PC-3 (cell line): ENCODE data around the gene HAO2. TPM values are rescaled to one million over a fixed set of nuclear protein-coding genes. Genes with fewer than 3 reads are reported as not detected.

Experiments used
- ATAC-seq: fragments of 200-7000 bp; cut with Tn5 transposase; 2 replicates; pipeline ENCODE4 v1.9.1; 2020; ENCODE audit warnings: mild to moderate bottlenecking, moderate library complexity
- BruUV-seq: library from RNA; stranded (reverse); fragments of 400-500 nt; replicated peaks from 2 replicates; lab custom pipeline; 2021; lab: Mats Ljungman, UMichigan
- CTCF ChIA-PET: fragments of 300-600 bp; sonication (Branson Sonifier 250); formaldehyde crosslinking; loops from one replicate; lab custom pipeline; 2022; ENCODE audit warnings: antibody characterized with exemption; lab: Charles Lee
- POLR2A ChIA-PET: fragments of 300-600 bp; sonication (Branson Sonifier 250); formaldehyde crosslinking; loops from one replicate; lab custom pipeline; 2022; ENCODE audit warnings: antibody characterized with exemption; ENCODE audit not compliant: unreplicated experiment; lab: Charles Lee
- DNase-seq: peaks from one replicate; pipeline ENCODE4 v3.0.0-alpha.2; 2015
- H2AFZ ChIP-seq: fragments of 300-600 bp; sonication (generic); 2 replicates; pipeline ENCODE4 v1.6.0; 2016; ENCODE audit warnings: antibody characterized with exemption, low read length
- H3F3A ChIP-seq: fragments of 300-600 bp; sonication (generic); one replicate; pipeline ENCODE4 v1.6.0; 2017; ENCODE audit warnings: antibody characterized with exemption, low read length, control low read depth, mild to moderate bottlenecking; ENCODE audit not compliant: unreplicated experiment
- H3K27ac ChIP-seq: fragments of 300-600 bp; sonication (generic); 2 replicates; pipeline ENCODE4 v1.5.1; 2016; ENCODE audit warnings: mild to moderate bottlenecking, low read length
- H3K27me3 ChIP-seq: fragments of 300-600 bp; sonication (generic); 2 replicates; pipeline ENCODE4 v1.6.1; 2016; ENCODE audit warnings: low read length, mixed read lengths
- H3K36me3 ChIP-seq: fragments of 300-600 bp; sonication (generic); 2 replicates; pipeline ENCODE4 v1.6.1; 2016; ENCODE audit warnings: low read depth, mixed run types, low read length, mixed read lengths
- H3K4me1 ChIP-seq: fragments of 300-600 bp; sonication (generic); 2 replicates; pipeline ENCODE4 v1.5.1; 2016; ENCODE audit warnings: low read length; ENCODE audit not compliant: insufficient read depth
- H3K4me2 ChIP-seq: fragments of 300-600 bp; sonication (generic); 2 replicates; pipeline ENCODE4 v1.6.0; 2016; ENCODE audit warnings: low read length
- H3K4me3 ChIP-seq: fragments of 300-600 bp; sonication (generic); 2 replicates; pipeline ENCODE4 v1.5.1; 2016; ENCODE audit warnings: mild to moderate bottlenecking, low read length, mixed read lengths
- H3K79me2 ChIP-seq: fragments of 300-600 bp; sonication (generic); 2 replicates; pipeline ENCODE4 v1.6.1; 2017; ENCODE audit warnings: low read length, mixed read lengths
- H3K9ac ChIP-seq: fragments of 300-600 bp; sonication (generic); 2 replicates; pipeline ENCODE4 v1.6.0; 2016; ENCODE audit warnings: mild to moderate bottlenecking, low read length
- H3K9me2 ChIP-seq: fragments of 300-600 bp; sonication (generic); replicated peaks from 2 replicates; pipeline ENCODE4 v1.6.1; 2016; ENCODE audit warnings: mixed run types, low read length, mixed read lengths
- H3K9me3 ChIP-seq: fragments of 300-600 bp; sonication (generic); 2 replicates; pipeline ENCODE4 v1.6.1; 2016; ENCODE audit warnings: low read length, mixed read lengths
- H4K20me1 ChIP-seq: fragments of 300-600 bp; sonication (generic); 2 replicates; pipeline ENCODE4 v1.6.1; 2016; ENCODE audit warnings: low read length, mixed read lengths
- EZH2 ChIP-seq: fragments of 300-600 bp; sonication (generic); IDR thresholded peaks from one replicate; pipeline ENCODE4 v1.6.1; 2017; ENCODE audit warnings: antibody characterized with exemption, mild to moderate bottlenecking, low read length; ENCODE audit not compliant: unreplicated experiment
- EZH2phosphoT487 ChIP-seq: fragments of 300-600 bp; sonication (generic); IDR thresholded peaks from 2 replicates; pipeline ENCODE4 v1.6.1; 2018; ENCODE audit warnings: mild to moderate bottlenecking, antibody characterized with exemption, low read length, borderline replicate concordance
- intact Hi-C: fragments of 100-400 bp; cut with micrococcal nuclease; formaldehyde crosslinking; loops from 2 replicates; pipeline ENCODE4 v1.9.0; 2023
- total RNA-seq: library from RNA; depleted of rRNA; stranded (reverse); fragments of >200 nt; gene quantifications from 2 replicates; pipeline ENCODE4 v1.2.3, GENCODE V29; 2014
- TF ChIP-seq, protein P1 (sequence below): fragments of 300-600 bp; sonication (generic); conservative IDR thresholded peaks from 2 replicates; pipeline ENCODE4 v1.5.1; 2017; ENCODE audit warnings: antibody characterized with exemption, low read depth, mild to moderate bottlenecking, low read length

Gene HAO2
- total RNA-seq, 1 experiment from 2014 or later = not detected

DNA sequence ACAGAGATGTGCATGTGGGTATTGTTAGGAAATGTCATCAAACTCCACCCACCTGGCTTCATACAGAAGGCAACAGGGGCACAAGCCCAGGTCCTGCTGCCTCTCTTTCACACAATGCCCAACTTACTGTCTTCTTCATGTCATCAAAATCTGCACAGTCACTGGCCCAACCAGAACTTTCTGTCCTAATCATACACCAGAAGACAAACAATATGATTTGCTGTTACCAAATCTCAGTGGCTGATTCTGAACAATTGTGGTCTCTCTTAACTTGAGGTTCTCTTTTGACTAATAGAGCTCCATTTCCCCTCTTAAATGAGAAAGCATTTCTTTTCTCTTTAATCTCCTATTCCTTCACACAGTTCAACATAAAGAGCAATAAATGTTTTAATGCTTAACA, 54.0 kb downstream of the HAO2 start:
- no TSS peak for BruUV-seq
- H2AFZ ChIP-seq = no peak overlapping the region
- ATAC-seq (no peak), DNase-seq (no peak)
- H4K20me1 ChIP-seq = no peaks in the 10 kb centered on the region
- CTCF ChIA-PET = no interaction called here
- peaks cover 28% of the 10 kb centered on the region for H3K27me3 ChIP-seq
- intact Hi-C loops = no loop called here
- no peaks in the 10 kb centered on the region for H3K4me1 ChIP-seq
- H3K9me2 ChIP-seq = no peaks in the 10 kb centered on the region
- H3K79me2 ChIP-seq = no peaks in the 10 kb centered on the region
- no peaks in the 10 kb centered on the region for H3F3A ChIP-seq
- no peaks in the 10 kb centered on the region for H3K9me3 ChIP-seq
- no peaks in the 10 kb centered on the region for H3K36me3 ChIP-seq
- H3K4me3 ChIP-seq = no peak overlapping the region
- POLR2A ChIA-PET = no interaction called here
- no peak overlapping the region for H3K4me2 ChIP-seq
- TF ChIP-seq EZH2phosphoT487 (no peak), EZH2 (no peak)
- TF ChIP-seq, protein P1, sequence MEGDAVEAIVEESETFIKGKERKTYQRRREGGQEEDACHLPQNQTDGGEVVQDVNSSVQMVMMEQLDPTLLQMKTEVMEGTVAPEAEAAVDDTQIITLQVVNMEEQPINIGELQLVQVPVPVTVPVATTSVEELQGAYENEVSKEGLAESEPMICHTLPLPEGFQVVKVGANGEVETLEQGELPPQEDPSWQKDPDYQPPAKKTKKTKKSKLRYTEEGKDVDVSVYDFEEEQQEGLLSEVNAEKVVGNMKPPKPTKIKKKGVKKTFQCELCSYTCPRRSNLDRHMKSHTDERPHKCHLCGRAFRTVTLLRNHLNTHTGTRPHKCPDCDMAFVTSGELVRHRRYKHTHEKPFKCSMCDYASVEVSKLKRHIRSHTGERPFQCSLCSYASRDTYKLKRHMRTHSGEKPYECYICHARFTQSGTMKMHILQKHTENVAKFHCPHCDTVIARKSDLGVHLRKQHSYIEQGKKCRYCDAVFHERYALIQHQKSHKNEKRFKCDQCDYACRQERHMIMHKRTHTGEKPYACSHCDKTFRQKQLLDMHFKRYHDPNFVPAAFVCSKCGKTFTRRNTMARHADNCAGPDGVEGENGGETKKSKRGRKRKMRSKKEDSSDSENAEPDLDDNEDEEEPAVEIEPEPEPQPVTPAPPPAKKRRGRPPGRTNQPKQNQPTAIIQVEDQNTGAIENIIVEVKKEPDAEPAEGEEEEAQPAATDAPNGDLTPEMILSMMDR = no peak
- H3K27ac ChIP-seq = no peak overlapping the region
- H3K9ac ChIP-seq = no peak overlapping the region

DNA sequence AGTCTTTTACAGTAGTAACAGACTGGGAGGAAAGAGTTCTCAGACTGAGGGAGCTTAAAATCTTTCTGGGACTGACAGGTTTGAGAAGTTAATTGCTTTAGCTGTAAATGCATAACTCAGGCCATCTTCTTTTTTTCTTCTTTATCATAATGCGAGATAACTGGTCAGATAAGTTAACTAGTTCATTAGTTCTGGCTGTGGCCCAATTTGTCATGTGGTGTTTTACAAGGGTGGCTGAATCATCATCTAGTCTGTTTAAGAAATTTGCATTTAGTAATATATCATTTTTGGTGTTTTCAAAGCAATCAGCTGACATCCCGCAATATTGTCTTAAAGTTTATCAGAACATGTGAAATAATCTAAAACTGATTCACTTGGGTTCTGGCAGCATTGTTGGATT, 60.4 kb downstream of the HAO2 start:
- Histone ChIP-seq H3K4me1 (no peaks in the 10 kb centered on the region), H4K20me1 (no peaks in the 10 kb centered on the region), H3F3A (no peaks in the 10 kb centered on the region), H3K36me3 (no peaks in the 10 kb centered on the region), H3K27ac (no peak overlapping the region), H3K4me3 (no peak overlapping the region), H3K9me3 (no peaks in the 10 kb centered on the region), H2AFZ (no peak overlapping the region), H3K4me2 (no peak overlapping the region), H3K9me2 (no peaks in the 10 kb centered on the region), H3K27me3 (peaks cover 69% of the 10 kb centered on the region), H3K79me2 (no peaks in the 10 kb centered on the region), H3K9ac (no peak overlapping the region)
- TF ChIP-seq, protein P1 = no peak
- TF ChIP-seq EZH2 (no peak), EZH2phosphoT487 (no peak)
- DNase-seq (no peak), ATAC-seq (no peak)
- intact Hi-C loops = no loop called here
- ChIA-PET POLR2A (no interaction called here), CTCF (no interaction called here)
- no TSS peak for BruUV-seq

DNA sequence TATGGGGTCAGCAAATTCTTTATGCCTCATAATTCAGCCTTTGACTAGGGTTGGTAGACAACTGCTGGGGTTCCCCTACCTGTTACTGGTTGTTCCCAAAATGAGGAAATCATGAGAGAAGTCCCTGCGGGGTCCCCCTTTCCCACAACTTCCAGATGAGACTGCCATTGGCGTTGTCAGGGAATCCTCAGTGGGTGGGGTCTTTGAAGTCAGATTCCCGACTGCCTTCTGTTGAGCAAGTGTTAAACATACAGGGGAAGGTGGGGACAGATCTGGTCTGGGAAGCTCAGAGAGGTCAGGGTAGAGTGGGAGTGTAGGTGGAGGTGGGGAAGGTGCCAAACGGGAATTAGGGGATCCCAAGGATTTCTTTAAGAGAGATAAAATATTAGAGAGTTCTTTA, 61.1 kb downstream of the HAO2 start:
- intact Hi-C loops = no loop called here
- peaks cover 69% of the 10 kb centered on the region for H3K27me3 ChIP-seq
- no TSS peak for BruUV-seq
- no peaks in the 10 kb centered on the region for H3F3A ChIP-seq
- no peak for DNase-seq
- no peaks in the 10 kb centered on the region for H3K36me3 ChIP-seq
- no peak overlapping the region for H3K4me3 ChIP-seq
- no peaks in the 10 kb centered on the region for H3K9me3 ChIP-seq
- ChIA-PET POLR2A (no interaction called here), CTCF (no interaction called here)
- TF ChIP-seq EZH2 = no peak
- TF ChIP-seq, protein P1 = no peak
- TF ChIP-seq EZH2phosphoT487 = no peak
- ATAC-seq = no peak
- 0 out of 2 replicates have a peak, but pooled peaks cover 2% of the 10 kb centered on the region for H3K4me1 ChIP-seq
- H3K9me2 ChIP-seq = no peaks in the 10 kb centered on the region
- H3K79me2 ChIP-seq = no peaks in the 10 kb centered on the region
- H3K27ac ChIP-seq = no peak overlapping the region
- H3K4me2 ChIP-seq = no peak overlapping the region
- no peaks in the 10 kb centered on the region for H4K20me1 ChIP-seq
- no peak overlapping the region for H3K9ac ChIP-seq
- H2AFZ ChIP-seq = no peak overlapping the region
